HG02943 (cell line): ENCODE measurements around the gene MYD88.
"Not testable (repeated sequence)": the region's sequence is repeated elsewhere in the genome, so short reads cannot be mapped to it uniquely, and the experiment has no call there.

Experiments used
- ATAC-seq: cut with Tn5 transposase; IDR thresholded peaks from one replicate; pipeline ENCODE4 v1.9.1; 2021; ENCODE audit warnings: mild to moderate bottlenecking, low read depth, moderate library complexity; ENCODE audit not compliant: unreplicated experiment

Gene MYD88

GRCh38 chr3:38124324-38125122 lies 13.9 kb upstream of the MYD88 start:
- ATAC-seq, result no peak

- ATAC-seq, result no peak
These were observed 12.9 kb upstream of the MYD88 start for GRCh38 chr3:38125305-38126120.

- ATAC-seq, result no peak
These were observed 12.2 kb upstream of the MYD88 start for GRCh38 chr3:38126121-38126892.

- no peak for ATAC-seq
These were observed 10.7 kb upstream of the MYD88 start for GRCh38 chr3:38127611-38128302.

GRCh38 chr3:38128303-38128655 lies 10.2 kb upstream of the MYD88 start:
- no peak for ATAC-seq

- no peak for ATAC-seq
These were observed 9.4 kb upstream of the MYD88 start for GRCh38 chr3:38129058-38129457.

GRCh38 chr3:38130631-38131065 lies 7.8 kb upstream of the MYD88 start:
- ATAC-seq, result no peak

- ATAC-seq, result no peak
These were observed 6.7 kb upstream of the MYD88 start for GRCh38 chr3:38131621-38132369.

- no peak for ATAC-seq
These were observed 5.3 kb upstream of the MYD88 start for GRCh38 chr3:38133209-38133556.

- ATAC-seq, result no peak
These were observed 4.7 kb upstream of the MYD88 start for GRCh38 chr3:38133557-38134405.

- ATAC-seq, result not testable (repeated sequence)
These were observed 3.8 kb upstream of the MYD88 start for GRCh38 chr3:38134517-38135143.

- not testable (repeated sequence) for ATAC-seq
These were observed 2.7 kb upstream of the MYD88 start for GRCh38 chr3:38135621-38136277.

- no peak for ATAC-seq
These were observed 2.1 kb upstream of the MYD88 start for GRCh38 chr3:38136393-38136776.

- ATAC-seq, result peak; percentile 82
These were observed 1.5 kb upstream of the MYD88 start, which contains the start of gene ACAA1 for GRCh38 chr3:38136777-38137614. TSS of gene ACAA1 (minus strand) at chr3:38137127. CDS start at chr3:38137035, 92 bp downstream.

- ATAC-seq, result no peak
These were observed 679 bp upstream of the MYD88 start for GRCh38 chr3:38137615-38138348.

- no peak for ATAC-seq
These were observed 730 bp downstream of the MYD88 start for GRCh38 chr3:38139191-38139590.
